Dermis blood vessel endothelial cell (primary cell): ENCODE results near the gene RBM5. TPM values are rescaled to one million over a fixed set of nuclear protein-coding genes. Genes with fewer than 3 reads are reported as not detected.

ENCODE experiments used
- DNase-seq: peaks from one replicate; pipeline ENCODE4 v3.0.0; 2010
- total RNA-seq: library from RNA; depleted of rRNA; stranded (reverse); fragments of >200 nt; gene quantifications from 2 replicates; pipeline ENCODE4 v1.2.3, GENCODE V29; 2014

Gene RBM5
- total RNA-seq, 1 donor from 2014 or later = 201 TPM

DNA sequence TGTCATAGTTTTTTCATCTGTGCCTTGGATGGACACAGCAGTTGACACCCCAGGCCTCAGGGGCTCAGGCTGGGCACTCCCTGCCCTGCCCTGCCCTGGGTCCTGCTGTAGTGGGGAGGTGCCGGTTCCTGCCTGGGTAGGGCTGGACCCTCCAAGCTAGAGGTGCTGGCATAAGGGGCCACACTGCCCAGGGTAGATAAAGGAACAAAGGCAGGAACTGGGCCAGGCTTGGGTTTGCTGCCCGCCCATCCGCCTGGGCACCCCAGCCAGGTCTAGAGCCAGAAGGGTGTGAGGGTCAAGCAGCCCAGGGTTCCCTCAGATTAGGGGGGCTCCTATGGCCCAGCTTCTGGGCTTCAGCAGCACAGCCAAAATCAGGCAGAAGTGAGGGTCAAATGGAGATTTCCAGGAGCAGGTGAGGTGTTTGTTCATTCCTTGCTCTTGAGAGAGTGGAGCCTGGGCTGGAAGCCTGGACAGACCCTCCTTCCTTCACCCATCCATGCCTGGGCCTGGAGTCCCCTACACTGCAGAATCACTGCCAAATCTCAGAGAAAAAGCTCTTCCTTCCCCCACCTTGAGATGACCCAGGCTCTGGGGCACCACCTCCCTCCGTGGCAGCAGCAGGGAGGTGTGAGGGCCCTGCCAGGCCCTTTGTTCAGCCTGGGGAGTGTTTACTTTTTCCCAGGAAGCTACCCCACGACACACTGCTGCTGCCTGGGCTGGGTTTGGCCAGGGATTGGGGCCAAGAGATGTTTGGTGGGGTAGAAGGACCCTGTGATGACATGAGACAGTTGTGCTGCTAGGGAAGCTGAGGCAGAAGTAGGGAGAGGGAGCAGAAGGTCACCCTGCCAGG is 73.5 kb downstream of the RBM5 start:
- no peak for DNase-seq

DNA sequence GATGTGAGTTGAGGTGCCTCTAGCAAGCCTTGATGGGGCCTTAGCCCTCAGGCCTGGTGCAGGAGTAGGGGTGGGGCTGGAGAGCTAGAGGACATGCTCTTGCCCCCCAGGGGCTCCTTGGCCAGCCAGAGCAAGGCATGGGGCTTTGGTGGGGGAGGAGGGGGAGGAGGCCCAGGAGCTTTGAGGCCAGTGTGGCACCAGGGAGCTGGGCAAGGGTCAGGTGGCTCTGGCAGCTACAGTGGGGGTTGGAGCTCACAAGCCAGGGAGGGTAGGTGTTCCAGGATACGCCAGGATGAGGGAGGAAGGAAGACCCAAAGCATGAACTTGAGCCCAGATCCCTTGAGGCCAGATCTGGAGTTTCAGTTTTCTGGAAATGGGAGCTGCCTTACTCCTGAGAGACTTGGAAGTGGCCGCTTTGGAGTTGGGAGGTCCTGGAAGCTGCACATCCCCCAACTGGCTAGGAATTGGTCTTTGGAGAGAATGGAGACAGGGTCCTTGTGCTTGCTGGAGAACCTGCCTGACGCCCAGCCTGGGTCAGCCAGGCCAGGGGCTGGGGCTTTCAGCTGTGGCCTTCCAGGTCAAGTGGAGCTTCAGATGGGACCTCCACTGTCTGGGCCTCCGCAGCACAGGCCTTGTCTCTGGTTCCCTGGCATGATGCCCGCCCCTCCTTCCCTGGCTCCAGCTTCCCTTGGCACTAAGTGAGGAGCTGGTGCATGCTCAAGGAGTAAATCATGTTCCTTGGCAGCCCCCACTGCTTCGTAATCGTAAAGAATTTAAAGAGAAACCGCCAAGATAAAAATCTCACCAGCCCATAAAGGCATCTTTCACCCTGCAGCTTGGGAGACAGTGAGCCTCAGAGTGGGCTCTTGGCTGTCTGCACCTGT is 75.1 kb downstream of the RBM5 start:
- peak; percentile 82 for DNase-seq

DNA sequence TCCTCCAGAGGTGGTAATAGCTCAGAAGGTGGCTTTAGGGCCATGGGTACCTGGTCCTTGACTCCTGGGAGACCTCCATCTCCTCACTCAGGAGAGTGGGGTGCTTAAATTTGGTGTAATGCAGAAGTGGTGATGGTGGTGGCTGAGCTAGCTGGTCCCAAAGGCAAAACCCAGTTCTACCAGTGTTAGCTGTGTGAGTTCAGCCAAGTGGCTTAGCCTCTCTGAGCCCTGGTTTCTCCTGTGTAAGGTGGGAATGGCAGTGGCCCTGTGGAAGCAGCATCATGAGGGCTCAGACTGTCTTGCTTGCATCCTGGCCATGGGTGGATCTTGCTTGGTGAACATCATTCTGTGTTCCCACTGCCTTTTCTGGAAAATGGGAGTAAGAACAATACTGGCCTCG is 75.8 kb downstream of the RBM5 start:
- DNase-seq = no peak

DNA sequence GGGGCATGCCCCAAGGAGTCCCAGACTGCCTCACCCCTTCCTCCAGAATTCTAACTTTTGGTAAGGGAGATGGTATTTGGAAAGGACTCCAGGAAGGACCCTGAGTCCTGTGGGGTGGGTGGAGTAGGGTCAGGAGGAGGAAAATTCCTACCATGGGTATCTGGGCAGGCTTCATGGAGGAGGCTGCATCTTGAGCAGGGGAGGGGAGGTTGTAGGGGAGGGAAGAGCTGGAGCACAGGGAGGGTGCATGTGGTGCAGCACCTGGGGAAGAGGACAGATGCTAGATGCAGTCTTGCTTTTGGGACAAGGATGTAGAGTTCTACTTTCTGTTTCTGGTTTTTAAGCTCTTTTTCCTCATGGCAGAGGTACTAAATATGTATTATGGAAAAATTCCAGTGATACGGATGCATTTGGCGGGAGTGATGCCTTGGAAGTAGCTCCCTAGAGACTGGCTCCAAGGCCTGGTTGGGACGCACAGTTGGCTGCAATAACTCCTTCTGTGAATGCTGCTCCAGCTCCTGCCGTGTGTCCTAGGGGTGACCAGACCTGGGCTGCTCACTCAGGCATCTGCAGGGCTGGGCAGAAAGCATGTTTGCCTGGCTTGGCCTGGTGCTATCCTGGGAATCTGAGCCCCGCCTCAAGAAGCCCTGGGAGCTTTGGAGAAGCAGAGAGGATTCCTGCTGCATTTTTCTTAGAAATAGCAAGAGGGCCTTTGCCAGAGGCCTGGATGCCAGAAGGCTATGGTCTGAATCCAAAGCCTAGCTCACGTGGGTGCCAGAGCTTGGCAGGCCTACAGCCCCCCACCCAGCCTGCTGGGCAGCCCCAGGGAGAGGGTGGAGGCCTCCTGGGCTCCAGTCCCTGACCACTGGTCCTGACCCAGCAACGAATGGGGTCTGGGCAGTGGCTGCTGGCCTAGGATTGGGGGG is 76.5 kb downstream of the RBM5 start:
- DNase-seq = no peak

DNA sequence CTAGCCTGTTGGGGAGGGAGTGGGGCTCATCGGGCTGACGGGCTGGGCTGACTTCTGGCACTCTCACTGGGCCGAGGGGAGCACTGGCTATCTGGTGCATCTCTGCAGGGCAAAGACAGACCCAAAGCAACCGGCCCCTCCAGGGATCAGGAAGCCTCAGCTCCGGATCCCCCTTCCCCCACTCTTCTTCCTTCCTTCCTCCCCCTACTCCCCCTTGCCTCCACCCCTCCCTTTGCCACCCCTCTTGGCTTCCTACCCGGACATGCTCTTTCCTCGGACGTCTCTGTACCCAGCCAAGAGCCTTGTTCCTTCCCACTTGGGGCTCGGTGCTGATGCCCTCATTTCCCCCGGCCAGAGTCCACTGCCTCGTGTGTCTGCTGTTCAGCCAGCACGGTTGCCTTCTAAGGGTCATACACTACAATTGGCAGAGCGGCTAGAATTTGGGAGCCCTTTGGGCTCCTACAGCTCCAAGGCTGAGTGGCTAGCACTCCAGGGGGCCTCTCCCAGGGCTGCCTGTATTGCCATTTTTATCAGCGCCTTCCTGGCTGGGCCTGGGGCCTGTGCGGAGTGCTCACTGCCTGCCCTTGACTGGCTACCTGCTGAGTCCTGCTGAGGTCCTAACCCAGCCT is 77.3 kb downstream of the RBM5 start:
- DNase-seq = peak; percentile 56

DNA sequence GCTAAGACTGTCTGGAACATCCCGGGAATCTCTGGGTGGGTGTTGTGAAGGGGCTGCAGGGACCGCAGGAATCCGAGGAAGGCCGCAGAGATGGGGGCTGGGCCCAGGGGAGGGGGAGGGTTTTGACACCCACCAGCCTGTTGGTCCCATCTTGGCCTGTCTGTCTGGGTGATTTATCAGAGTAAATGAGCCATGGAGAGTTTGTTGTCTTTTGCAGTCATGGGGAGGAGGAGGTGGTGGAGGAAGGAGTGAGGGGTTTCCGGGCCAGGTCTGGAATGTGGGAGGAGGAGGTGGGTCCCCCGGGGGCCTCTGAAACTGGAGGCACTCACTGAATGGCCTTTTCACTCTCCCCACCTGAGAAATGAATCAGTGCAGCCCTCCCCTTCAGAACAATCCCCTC is 77.9 kb downstream of the RBM5 start:
- DNase-seq = peak; percentile 61

DNA sequence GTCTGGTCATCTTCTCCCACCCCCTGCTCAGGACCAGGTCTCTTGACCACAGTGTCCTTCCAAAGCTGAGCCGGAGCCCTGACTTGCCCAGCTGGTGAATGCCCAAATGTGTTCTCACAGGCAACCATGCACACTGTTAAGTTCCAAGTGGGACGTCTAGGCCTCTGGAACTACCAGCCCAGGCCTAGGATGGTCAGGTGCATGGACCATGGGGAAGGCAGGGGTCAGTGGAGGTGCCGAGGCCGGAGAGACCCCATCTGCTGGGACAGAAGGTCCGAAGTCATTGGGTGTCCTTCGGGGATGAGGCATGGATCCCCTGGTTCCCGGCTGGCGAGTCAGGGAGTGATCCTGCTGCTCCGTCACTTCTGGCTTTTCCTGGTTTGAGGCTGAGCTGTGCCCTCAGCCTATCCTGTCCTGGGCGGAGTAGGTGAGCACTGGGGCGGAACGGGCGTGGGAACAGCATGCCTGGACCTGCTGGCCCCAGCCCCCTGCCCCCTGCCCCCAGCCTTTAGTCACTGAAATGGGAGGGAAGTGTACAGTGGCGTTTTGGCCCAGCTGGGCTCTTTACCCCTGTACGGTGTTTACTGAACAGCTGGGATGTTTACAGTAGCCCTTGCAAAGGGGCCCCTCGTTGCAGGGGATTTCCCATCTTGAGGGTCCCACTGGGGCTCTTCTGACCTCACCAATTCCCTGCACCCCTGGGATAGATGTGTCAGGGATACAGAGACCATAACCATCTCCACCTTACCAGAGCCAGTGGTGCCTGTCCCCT is 78.5 kb downstream of the RBM5 start:
- DNase-seq = peak; percentile 61

DNA sequence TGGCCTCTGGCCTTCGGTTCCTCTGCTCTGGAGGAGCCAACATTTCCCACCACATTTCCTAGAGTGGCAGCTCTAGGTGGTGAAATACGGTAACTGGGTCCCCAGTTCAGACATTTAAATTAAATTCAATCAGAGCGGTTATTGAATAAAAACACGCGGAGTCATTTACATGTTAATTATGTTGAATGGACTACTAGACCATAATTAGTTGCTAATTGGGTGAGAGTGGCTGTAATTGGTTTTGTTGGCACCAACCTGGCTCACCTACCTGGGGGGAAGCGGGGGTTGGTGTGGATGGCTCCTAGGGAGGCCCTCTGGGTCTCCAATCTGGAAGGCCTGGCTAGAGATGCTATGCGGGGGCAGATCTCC is 79.1 kb downstream of the RBM5 start:
- no peak for DNase-seq

DNA sequence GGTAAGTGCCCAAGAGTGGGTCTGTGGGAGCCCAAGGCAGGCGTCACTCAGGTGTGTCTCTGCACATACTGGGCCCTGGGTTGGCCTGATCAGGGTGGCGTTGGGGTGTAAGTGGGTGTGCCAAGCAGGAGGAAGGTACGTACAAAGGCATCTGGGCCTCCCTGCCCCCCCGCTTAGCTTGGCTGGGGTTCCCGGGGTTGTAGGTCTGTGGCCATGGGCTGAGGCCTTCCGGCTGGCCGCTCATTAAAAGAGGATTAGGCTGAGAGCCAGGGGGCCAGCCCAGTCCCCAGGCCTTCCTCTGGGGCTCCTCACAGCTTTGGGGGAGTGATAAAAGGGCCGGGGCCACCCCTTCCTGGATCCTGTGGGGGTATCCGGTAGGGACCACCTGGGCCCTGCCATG is 79.7 kb downstream of the RBM5 start:
- DNase-seq = peak; percentile 50

Other genes starting within 250 kb of the RBM5 start
- 2.0 and 3.9 TPM in 2 replicates for gene TRAIP, start 232.4 kb upstream of the RBM5 start, total RNA-seq
- not detected in 2 replicates for gene CAMKV, start 219.0 kb upstream of the RBM5 start, total RNA-seq
- 0.34 and 0.65 TPM in 2 replicates for gene MST1R, start 185.0 kb upstream of the RBM5 start, total RNA-seq
- gene MON1A, start 159.1 kb upstream of the RBM5 start, total RNA-seq = 14.6 and 16.3 TPM in 2 replicates
- gene RBM6, start 148.8 kb upstream of the RBM5 start, total RNA-seq = 34.4 and 60.4 TPM in 2 replicates
- gene SEMA3F, start 66.4 kb downstream of the RBM5 start, total RNA-seq = 44.6 and 79.4 TPM in 2 replicates
- not detected in 2 replicates for gene GNAT1, start 102.7 kb downstream of the RBM5 start, total RNA-seq
- not detected in 2 replicates for gene SLC38A3, start 116.4 kb downstream of the RBM5 start, total RNA-seq
- gene GNAI2, start 147.3 kb downstream of the RBM5 start, total RNA-seq = 624 and 776 TPM in 2 replicates
- gene SEMA3B, start 180.2 kb downstream of the RBM5 start, total RNA-seq = 0.51 and 1.4 TPM in 2 replicates
- gene LSMEM2, start 190.2 kb downstream of the RBM5 start, total RNA-seq = not detected in 2 replicates
- gene IFRD2, start 203.5 kb downstream of the RBM5 start, total RNA-seq = 92.2 and 113 TPM in 2 replicates
- 24.0 and 28.1 TPM in 2 replicates for gene HYAL3, start 210.5 kb downstream of the RBM5 start, total RNA-seq
- 4.9 and 7.3 TPM in 2 replicates for gene NAA80, start 210.5 kb downstream of the RBM5 start, total RNA-seq
- gene HYAL1, start 214.7 kb downstream of the RBM5 start, total RNA-seq = 11.4 and 30.6 TPM in 2 replicates
- gene HYAL2, start 233.8 kb downstream of the RBM5 start, total RNA-seq = 600 and 601 TPM in 2 replicates
- 19.7 and 20.8 TPM in 2 replicates for gene TUSC2, start 239.3 kb downstream of the RBM5 start, total RNA-seq